ENCODE data around the gene DHX8. TPM values are rescaled to one million over a fixed set of nuclear protein-coding genes. Genes with fewer than 3 reads are reported as not detected.
A peak's percentile ranks its signal among the peaks of the same experiment; 100 is the strongest.

DHX8 gene
- total and polyA plus RNA-seq, 2 experiments from 2014 or later: 33.1 to 34.4 TPM

- H3K27ac ChIP-seq: no peak overlapping the region
- H3K9ac ChIP-seq: no peak overlapping the region
- H3K36me3 ChIP-seq (ENCODE audit: low read depth): no peaks in the 10 kb centered on the region; the same call in 1 of the 2 replicates
- H3K27me3 ChIP-seq (replicated peaks; ENCODE audit: insufficient read depth): no peaks in the 10 kb centered on the region
- H3K4me3 ChIP-seq: no peak overlapping the region
- no peak for DNase-seq
- TF ChIP-seq EZH2 (IDR thresholded peaks at IDR 0.05; ENCODE audit: insufficient read depth, poor library complexity, severe bottlenecking): no peak
- no peak for TF ChIP-seq EZH2phosphoT487 (IDR thresholded peaks at IDR 0.05; ENCODE audit: insufficient read depth, low read depth)
- no peak overlapping the region for H2AFZ ChIP-seq
- H3K4me2 ChIP-seq (ENCODE audit: unreplicated experiment): no peak overlapping the region
- peaks cover 10% of the 10 kb centered on the region; the same call in 1 of the 2 replicates for H3K4me1 ChIP-seq (ENCODE audit: insufficient read depth)
- H3K79me2 ChIP-seq (ENCODE audit: insufficient read depth): no peaks in the 10 kb centered on the region
- no peaks in the 10 kb centered on the region for H4K20me1 ChIP-seq (ENCODE audit: insufficient read depth)
- in situ Hi-C loops (cut with MboI): no loop called here
- 0 out of 2 replicates have a peak, but pooled peaks cover 3% of the 10 kb centered on the region for H3F3A ChIP-seq (ENCODE audit: insufficient read depth)
- no peaks in the 10 kb centered on the region for H3K9me3 ChIP-seq (ENCODE audit: low read depth)
- WGBS, 2 experiments (ENCODE audit: low coverage in 1 of 2, low lambda C conversion rate in 2 of 2, missing lambda C conversion rate in 2 of 2): 83 to 89% methylated on average over 19 to 20 of the region's 20 CpGs
- no peaks in the 10 kb centered on the region for H3K9me2 ChIP-seq (ENCODE audit: insufficient read depth)
Measured at GRCh38 chr17:43528988-43529814, 45.4 kb downstream of the DHX8 start.

DNA sequence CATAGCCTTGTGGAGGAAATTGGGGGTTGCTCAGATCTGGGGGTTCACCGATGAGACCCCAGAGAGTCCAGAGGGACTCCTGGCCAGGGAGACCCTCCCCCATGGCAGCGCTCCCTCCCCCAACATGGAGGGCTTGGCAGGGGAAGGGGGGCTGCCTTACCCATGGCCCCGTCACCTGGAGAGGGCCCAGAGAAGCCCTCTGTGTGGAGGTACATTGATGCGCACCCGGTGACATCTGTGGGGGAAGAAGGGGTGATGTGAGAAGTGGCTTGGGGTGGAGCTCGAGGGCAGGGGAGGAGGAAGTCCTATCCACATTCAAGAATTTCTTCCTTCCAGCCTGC, 46.1 kb downstream of the DHX8 start:
- no peak for DNase-seq
- Histone ChIP-seq H3K9me2 (ENCODE audit: insufficient read depth) (no peaks in the 10 kb centered on the region), H3K9ac (peak overlapping the region; percentile 22; the same call in 1 of the 2 replicates), H3K4me3 (no peak overlapping the region), H3K4me2 (ENCODE audit: unreplicated experiment) (peak overlapping the region; percentile 34), H2AFZ (peak overlapping the region; percentile 53; the same call in 1 of the 2 replicates), H3K36me3 (ENCODE audit: low read depth) (no peaks in the 10 kb centered on the region; the same call in 1 of the 2 replicates), H3K9me3 (ENCODE audit: low read depth) (no peaks in the 10 kb centered on the region), H3K27me3 (replicated peaks; ENCODE audit: insufficient read depth) (no peaks in the 10 kb centered on the region), H3F3A (ENCODE audit: insufficient read depth) (0 out of 2 replicates have a peak, but pooled peaks cover under 1% of the 10 kb centered on the region), H3K4me1 (ENCODE audit: insufficient read depth) (peaks cover 10% of the 10 kb centered on the region; the same call in 1 of the 2 replicates), H4K20me1 (ENCODE audit: insufficient read depth) (no peaks in the 10 kb centered on the region), H3K27ac (no peak overlapping the region), H3K79me2 (ENCODE audit: insufficient read depth) (no peaks in the 10 kb centered on the region)
- in situ Hi-C loops (cut with MboI): no loop called here
- TF ChIP-seq EZH2 (IDR thresholded peaks at IDR 0.05; ENCODE audit: insufficient read depth, poor library complexity, severe bottlenecking): no peak
- no peak for TF ChIP-seq EZH2phosphoT487 (IDR thresholded peaks at IDR 0.05; ENCODE audit: insufficient read depth, low read depth)
- 49 to 55% methylated on average over 6 of the region's 6 CpGs for WGBS, 2 experiments (ENCODE audit: low coverage in 1 of 2, low lambda C conversion rate in 2 of 2, missing lambda C conversion rate in 2 of 2)

DNA sequence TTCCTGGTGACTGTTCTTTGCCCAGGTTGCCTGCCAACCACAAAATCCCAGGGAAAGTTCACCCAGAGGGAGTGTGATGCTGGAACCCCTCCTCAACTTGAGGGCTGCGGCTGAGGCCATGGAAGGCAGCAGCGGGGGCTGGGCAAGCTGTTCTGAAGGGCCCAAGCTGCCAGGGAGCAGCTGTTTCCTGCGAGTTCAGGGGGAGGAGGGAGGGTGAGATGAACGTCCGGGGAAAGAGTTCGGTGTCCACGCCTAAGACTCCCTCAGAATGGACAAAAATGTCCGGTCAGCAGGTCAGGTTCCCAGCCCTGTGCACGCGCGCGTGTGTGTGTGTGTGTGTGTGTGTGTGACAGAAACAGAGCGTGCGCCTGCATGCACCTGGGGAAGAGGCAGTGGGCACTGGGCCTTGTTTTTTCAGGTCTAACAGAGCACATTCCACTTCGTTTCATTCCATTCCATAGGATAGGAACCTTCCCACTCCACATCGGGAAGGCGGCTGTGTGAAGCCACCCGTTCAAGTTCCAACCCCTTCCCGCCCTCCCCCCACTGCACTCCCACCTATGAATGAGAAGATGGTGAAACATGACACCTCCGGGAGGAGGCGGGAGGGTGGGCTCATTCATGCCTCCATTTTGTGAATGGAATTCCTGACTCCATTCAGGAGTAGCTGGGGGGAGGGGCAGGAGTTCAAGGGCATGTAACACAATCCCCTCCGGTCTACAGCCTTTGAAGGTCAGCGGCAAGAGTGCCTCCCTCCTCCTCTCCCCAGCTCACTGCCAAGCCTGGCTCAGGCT, 46.7 kb downstream of the DHX8 start:
- TF ChIP-seq EZH2phosphoT487 (IDR thresholded peaks at IDR 0.05; ENCODE audit: insufficient read depth, low read depth) (no peak), EZH2 (IDR thresholded peaks at IDR 0.05; ENCODE audit: insufficient read depth, poor library complexity, severe bottlenecking) (no peak)
- H3K27me3 ChIP-seq (replicated peaks; ENCODE audit: insufficient read depth): no peaks in the 10 kb centered on the region
- DNase-seq: peak; percentile 49
- no peaks in the 10 kb centered on the region for H4K20me1 ChIP-seq (ENCODE audit: insufficient read depth)
- peak overlapping the region; percentile 53; the same call in 1 of the 2 replicates for H2AFZ ChIP-seq
- 37 to 42% methylated on average over 20 to 23 of the region's 23 CpGs for WGBS, 2 experiments (ENCODE audit: low coverage in 1 of 2, low lambda C conversion rate in 2 of 2, missing lambda C conversion rate in 2 of 2)
- in situ Hi-C loops (cut with MboI): no loop called here
- H3K9me2 ChIP-seq (ENCODE audit: insufficient read depth): no peaks in the 10 kb centered on the region
- H3K79me2 ChIP-seq (ENCODE audit: insufficient read depth): no peaks in the 10 kb centered on the region
- no peak overlapping the region for H3K4me3 ChIP-seq
- no peak overlapping the region for H3K27ac ChIP-seq
- peak overlapping the region; percentile 22; the same call in 1 of the 2 replicates for H3K9ac ChIP-seq
- H3K4me2 ChIP-seq (ENCODE audit: unreplicated experiment): peak overlapping the region; percentile 34
- no peaks in the 10 kb centered on the region for H3K9me3 ChIP-seq (ENCODE audit: low read depth)
- H3K36me3 ChIP-seq (ENCODE audit: low read depth): no peaks in the 10 kb centered on the region; the same call in 1 of the 2 replicates
- no peaks in the 10 kb centered on the region for H3F3A ChIP-seq (ENCODE audit: insufficient read depth)
- H3K4me1 ChIP-seq (ENCODE audit: insufficient read depth): peaks cover 10% of the 10 kb centered on the region; the same call in 1 of the 2 replicates

DNA sequence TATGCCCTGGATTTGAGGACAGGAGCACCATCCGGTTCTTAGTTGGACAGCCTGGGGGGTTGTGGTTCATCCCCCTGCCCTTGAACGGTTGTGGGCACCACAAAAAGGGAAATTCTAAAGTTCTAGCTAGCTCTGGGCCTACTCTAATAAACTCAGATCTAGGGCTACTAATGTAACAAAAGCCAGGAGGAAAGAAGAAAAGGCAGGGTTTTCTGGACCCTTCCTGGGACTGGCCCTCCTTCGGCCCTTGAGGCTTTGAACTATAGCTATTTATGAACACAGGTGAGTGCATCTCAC, 47.3 kb downstream of the DHX8 start:
- Histone ChIP-seq H3K4me3 (no peak overlapping the region), H3K79me2 (ENCODE audit: insufficient read depth) (no peaks in the 10 kb centered on the region), H3K27me3 (replicated peaks; ENCODE audit: insufficient read depth) (no peaks in the 10 kb centered on the region), H3K27ac (no peak overlapping the region), H3K4me2 (ENCODE audit: unreplicated experiment) (no peak overlapping the region), H3K4me1 (ENCODE audit: insufficient read depth) (peaks cover 15% of the 10 kb centered on the region), H2AFZ (no peak overlapping the region), H3K9ac (no peak overlapping the region), H4K20me1 (ENCODE audit: insufficient read depth) (no peaks in the 10 kb centered on the region), H3K9me2 (ENCODE audit: insufficient read depth) (no peaks in the 10 kb centered on the region), H3F3A (ENCODE audit: insufficient read depth) (no peaks in the 10 kb centered on the region), H3K9me3 (ENCODE audit: low read depth) (no peaks in the 10 kb centered on the region), H3K36me3 (ENCODE audit: low read depth) (no peaks in the 10 kb centered on the region; the same call in 1 of the 2 replicates)
- TF ChIP-seq EZH2phosphoT487 (IDR thresholded peaks at IDR 0.05; ENCODE audit: insufficient read depth, low read depth): no peak
- TF ChIP-seq EZH2 (IDR thresholded peaks at IDR 0.05; ENCODE audit: insufficient read depth, poor library complexity, severe bottlenecking): no peak
- in situ Hi-C loops (cut with MboI): no loop called here
- DNase-seq: no peak
- WGBS, 2 experiments (ENCODE audit: low coverage in 1 of 2, low lambda C conversion rate in 2 of 2, missing lambda C conversion rate in 2 of 2): 79 to 92% methylated on average over 3 of the region's 3 CpGs
